CD4-positive, alpha-beta T cell treated with Interleukin-21 for 1 hour (primary cell): ENCODE data around the gene BTRC.

Source experiments
- DNase-seq: peaks from one replicate; pipeline ENCODE4 v3.0.0-alpha.2; 2020

The BTRC gene

DNA sequence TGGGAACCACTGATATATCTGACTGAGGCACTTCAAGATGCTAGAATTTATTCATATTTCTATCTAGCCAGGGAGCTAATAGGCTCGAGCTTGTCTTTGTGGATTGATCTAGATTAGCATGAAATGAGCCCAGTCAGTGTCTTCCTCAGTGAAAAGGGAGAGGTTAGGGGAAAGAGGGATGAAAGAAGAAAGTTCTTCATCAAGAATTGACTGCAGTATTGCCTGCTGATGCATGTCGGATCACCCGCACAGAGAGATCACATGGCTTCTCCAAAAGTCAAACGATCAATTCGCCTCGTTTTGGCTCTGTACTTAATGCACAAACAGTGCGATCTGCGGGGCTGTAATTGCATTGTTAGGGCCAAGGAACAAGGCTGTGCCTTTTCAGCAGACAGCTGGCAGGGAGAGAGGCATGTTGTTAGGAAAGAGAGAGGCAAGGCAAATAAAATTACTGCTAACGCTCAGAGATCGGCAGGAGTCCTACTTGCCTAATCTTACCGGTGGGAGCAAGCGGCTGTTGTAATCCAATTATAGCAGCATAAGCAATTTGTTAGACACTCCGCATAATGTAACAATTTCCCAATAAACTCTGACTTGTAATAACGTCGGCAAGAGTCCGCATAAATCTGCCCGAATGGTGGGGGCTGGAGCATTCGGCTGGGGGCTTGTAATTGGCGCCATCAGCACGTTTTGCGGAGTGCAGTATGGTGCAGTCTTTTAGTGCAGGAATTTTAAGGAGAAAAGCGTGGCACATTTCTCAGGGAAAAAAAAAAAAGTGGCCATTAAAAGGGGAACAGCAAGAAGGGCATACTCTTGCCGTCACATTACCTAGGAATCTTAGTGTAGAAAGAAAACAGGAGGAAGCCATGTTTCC lies 132.0 kb downstream of the BTRC start:
- DNase-seq = no peak

DNA sequence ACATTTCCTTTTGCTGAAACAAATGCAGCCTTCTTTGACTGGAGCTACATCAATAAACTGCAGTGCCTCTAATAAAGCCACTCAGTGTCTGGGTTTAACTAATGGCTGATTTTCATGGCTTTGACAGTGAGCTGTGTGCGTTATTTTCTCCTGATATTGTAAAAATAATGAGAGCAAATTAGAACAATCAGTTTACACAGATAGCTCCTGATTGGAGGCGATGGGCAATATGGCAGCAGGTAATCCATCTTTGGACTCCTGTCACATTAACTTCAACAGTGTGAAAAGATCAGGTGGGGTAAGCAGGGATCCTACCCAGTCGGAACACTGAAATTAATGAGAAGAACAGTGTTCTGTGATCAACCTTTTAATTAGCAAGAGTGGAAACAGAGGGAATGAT lies 133.4 kb downstream of the BTRC start:
- DNase-seq = no peak

DNA sequence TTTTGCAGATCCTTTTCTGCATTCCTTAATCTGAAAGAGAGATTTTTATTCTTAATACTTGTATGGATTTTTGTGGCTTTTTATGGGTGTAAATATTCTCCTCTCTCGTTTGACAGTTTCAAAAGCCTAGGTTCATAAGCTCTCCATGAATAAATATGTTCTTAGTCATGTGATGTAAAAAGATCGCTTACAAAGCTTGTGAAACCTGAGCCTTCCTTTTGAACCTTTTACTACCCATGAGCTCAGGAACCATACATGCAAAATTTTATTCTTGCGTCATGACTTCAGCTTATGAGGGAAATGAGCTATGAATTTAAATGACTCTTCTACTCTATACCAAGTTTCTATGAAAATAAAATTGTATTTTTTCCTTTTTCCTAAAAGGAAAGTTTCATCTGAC lies 135.4 kb downstream of the BTRC start:
- no peak for DNase-seq

DNA sequence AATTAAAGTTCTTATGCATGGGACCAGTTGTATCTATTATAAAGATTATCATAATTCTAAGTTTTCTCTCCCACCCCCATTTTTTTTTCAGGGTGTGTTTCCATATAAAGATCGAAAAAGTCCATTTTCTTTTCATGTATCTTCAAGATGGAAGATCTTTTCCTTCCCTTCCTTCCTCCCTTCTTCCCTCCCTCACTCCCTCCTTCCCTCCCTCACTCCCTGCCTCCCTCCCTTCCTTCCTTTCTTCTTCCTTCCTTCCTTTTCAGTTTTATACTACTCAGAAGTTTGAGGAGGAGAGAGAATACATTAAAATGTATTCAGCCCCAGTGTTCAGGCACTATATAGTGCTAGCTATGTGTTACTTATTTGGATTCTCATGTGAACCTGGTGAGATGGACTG lies 136.1 kb downstream of the BTRC start:
- no peak for DNase-seq

DNA sequence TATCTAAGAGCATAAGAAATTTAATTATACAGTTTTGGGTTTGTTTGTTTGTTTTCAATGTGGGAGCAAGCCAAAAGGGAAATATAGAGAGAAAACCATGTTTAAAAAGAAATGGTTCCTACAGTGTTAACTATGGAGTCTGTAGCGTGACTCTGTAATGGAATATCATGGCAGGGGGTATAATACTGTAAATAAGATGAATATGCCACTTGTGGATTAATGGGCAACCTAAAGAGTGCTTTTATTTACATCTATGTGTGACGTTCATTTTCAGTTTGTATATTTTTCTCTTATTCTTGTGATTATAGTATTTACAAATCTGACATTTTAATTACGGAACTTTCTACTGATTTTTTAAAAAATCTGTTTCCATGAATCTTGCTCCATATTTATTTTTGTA lies 138.2 kb downstream of the BTRC start:
- DNase-seq = no peak

DNA sequence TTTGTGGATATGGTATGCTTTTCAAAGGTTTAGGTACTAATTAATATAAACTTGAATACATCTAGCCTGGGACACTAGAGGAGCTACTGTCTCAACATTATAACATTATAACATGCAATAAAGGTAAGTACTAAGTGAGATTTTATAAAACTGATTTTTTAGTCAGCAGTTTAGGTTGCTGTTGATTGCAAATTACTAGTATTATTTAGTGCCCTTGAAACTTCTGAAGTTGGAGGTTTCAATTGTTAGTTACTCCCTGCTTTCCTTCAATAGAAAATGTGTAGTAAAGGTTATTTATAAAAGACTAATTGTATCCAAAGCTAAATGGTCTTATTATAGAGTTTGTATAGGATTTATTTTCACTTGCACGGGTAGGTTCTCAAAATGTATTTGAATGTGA lies 138.8 kb downstream of the BTRC start:
- no peak for DNase-seq

DNA sequence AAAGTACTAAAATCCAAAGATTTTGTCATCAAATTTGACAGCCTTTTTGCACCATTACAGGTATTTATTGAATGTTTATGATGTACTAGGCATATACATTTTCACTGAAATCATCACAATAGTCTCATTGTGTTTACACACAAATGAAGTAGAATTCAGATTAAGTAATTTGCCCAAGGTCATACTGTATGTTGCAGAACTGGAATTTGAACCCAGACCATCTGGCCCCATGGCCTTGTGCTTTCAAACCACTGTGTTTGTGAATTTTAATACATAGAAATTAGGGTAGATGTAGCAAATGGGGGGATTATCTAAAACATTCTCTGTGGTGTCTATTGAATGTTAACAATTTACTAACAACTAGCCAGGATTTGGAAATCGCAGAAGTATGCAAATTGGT lies 139.3 kb downstream of the BTRC start:
- no peak for DNase-seq

DNA sequence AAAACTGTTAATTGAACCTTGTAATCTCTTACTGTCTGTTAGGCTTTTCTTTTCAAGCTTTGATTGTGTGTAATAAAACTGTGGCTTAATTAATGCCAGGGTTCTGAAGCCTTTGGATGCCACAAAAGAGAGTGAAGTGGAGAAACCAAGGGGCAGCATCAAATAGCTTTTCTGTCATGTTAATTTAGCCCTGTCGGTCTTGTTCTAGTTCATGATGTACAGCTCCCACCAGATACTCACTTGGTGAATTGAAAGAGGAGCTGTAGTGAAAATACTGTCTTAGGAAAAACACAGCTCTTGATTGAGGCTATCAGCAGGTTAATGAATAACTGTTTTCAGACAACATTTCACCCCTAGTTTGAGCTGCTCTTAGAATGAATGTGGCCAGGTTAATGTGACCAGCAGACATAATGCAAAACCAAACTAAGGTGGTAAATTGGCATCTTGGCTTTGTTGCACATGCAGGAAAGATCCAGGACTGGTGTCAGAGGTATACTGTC lies 139.9 kb downstream of the BTRC start:
- no peak for DNase-seq

DNA sequence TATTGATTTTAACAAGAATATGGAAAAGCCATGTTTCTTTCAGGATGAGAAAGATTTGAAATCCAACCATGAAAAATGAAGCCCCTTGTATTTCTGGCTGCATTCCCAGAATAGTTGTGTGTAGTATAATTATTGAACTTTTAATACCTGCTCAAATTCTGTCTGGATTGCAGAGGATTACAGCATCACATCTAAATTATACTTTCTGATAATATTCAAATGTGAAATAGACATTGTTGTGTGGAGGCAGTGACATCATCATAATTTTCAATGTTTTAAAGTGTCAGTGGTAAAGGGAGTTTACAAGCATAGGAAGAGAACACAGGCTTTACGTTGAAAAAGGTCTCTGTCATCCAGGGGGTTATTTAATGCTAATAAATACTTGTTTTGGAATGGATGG lies 140.7 kb downstream of the BTRC start:
- no peak for DNase-seq

DNA sequence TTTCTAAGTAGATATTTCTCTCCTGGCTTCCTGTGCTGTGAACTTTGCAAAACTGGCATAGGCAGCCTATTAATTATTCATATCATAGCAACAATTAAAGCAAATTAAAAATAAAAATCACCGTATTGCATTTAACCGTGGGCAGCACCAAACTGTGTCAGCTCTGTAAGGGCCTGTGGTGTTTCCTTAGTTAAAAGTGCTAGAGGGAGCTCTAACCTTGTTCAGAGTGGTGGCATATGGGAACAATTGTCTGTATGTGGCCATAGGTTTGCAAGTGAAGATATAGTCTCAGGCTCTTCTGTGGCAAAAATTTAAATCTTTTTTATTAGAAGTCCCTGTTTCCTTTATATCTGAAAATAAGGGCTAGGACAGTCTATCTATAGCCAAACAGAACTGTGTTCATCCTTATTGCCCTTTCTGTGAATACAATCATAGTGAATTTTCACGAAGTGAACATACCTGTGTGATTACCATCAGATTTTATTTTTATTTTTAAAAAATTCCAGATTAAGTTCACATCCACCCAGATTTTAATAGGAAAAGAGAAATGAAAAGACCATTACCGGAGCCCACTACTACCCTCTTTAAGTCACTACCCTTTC lies 141.5 kb downstream of the BTRC start:
- no peak for DNase-seq

DNA sequence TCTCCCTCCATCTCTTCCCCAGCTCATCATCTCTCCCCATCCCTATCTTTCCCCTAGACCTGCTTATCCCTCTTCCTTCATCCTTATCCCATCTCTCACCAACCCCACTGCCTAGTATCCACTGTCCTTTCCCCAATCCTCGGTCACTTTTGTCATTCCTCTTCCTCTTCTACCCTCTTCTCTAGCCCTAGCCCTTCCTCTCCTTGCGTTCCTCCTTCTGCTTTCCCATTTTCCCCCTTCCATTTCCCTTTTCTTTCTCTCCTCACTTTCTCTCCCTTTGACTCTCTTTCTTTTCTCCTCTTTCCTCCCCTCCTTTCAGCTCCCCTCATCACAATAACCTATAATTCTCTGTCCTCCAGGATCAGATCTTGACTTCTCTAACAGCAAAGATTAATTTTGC lies 150.5 kb downstream of the BTRC start:
- no peak for DNase-seq

DNA sequence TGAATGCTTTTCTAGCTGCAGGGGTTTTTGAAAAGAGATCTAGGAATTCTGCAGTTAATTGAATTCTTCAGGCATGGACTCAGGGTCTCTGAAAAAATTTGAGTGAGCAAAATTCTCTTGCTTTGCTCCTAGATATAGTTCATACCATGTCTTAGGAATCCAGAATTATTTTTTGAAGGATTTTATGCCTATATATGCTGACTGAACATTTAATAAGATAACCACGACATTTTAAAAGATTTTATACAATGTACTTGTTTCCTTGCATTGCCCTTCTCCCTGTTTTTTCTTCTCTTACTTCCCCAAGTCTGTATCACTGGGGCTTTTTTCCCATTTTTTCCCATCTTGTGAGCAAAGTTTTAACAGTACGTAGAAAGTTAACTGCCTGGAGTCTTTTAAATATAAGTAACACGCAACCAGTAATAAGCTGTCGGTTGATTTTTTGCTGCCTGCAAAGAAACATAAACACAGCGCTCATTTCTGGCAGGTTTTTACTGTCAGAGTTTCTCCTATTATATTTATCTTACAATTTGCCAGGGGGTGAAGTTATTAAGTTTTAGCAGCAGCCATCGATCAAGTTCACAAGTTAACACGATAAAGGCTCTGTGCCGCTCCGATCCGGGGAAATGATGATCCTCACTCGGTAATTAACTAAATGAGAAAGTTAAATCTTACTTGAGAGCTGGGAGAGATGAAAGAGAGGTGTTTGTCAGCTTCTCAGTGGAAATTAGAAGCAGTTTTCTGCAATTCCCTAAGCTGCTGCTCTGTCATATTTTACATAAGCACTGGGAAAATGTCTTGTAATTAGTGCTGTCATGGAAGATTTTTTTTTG lies 153.1 kb downstream of the BTRC start:
- no peak for DNase-seq

DNA sequence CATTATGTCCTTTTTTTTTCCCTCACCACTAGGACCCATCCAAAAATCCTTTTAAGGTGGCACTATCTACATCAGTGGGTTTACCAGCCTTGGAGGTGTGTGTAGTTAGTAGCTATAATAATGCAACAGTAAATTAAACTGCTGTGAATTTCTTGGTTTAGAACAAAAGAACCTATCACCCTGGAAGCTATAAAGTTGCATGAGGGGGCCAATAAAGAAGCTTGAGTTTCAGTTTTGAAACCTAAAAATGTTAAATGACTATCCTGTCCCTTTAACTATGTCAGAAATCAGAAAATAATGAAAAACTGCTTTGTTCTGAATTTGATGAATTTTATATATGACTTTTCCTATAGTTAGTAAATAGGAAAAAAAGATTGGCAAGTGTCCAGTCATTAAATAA lies 153.9 kb downstream of the BTRC start:
- no peak for DNase-seq

DNA sequence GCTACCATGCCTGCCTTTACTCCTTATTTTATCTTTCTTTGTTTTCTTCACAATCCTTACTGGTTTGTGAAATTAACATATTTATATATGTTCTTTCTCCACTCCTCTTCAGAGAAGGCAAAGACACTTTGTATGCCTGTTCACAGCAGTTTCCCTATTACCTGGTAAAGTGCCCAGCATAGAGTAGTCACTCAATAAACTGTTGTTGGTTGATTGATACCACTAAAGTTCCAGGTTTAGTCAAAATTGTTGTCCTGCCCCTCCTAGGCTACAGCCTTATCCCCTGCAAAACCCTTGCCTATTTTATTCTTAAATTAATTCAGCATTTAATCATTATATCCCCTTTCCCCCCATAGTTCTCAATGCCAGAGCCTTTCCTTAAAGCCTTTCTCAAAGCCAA lies 158.0 kb downstream of the BTRC start:
- no peak for DNase-seq

DNA sequence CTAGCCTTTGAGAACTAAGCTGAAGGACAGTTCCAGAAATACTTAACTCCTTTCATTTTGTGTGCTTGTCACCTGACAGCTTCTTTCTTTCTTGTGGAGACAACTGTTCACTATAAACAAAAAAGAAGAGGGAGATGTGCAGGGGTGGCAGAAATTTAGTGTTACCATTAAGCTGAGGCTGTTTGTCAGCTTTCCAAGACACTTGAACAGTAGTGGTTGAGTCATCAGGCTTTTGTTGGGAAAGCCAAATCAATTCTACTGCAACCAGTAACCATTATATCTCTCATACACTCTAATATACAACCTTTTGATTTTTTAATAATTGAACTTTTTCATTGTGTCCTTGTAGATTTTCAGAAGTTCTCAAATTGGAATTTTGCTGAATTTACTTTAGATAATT lies 158.8 kb downstream of the BTRC start:
- DNase-seq = no peak

DNA sequence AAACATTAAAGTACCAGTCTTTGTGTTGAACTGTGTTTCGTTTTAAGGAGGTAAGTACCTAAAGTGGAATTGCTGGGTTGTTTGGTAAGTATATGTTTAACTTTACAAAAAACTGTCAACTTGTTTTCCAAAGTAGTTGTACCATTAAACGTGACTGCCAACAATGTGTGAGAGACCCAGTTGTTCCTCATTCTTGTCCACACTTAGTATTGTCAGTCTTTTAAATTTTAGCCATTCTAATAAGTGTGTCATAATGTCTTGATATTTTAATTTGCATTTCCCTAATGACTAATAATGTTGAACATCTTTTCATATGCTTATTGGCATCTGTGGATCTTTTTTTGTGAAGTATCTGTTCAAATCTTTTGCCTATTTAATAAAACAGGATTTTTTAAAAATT lies 159.8 kb downstream of the BTRC start:
- DNase-seq = no peak

DNA sequence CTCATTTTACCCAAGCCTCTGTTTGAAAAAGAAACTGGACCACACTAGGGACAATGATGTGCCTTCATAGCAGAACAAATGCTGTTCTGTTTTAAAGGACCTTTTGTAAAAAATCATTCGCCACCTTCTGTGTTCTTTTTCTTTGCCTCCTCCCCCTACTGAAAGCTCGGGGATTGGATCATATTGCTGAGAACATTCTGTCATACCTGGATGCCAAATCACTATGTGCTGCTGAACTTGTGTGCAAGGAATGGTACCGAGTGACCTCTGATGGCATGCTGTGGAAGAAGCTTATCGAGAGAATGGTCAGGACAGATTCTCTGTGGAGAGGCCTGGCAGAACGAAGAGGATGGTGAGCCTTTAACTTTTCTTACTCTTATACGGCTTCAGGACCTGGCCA lies 171.9 kb downstream of the BTRC start:
- no peak for DNase-seq

DNA sequence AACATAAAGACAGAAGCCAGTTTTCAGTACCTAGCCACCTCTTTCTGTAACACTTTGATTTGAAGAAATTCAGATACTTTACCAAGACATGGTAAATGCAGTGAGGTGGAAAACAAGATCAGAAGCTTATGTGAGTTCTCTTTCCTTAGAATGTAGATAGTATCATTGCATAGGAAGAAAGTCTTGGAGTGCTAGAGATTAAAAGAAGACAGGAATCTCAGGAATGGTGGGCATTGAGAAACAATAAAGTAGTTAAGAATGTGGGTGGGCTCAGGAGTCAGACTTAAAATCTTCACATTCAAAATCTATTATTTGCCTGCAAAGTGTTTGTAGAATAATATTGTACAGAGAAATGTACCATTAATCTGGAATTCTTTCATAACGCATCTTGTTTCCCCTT lies 175.2 kb downstream of the BTRC start:
- DNase-seq = no peak

DNA sequence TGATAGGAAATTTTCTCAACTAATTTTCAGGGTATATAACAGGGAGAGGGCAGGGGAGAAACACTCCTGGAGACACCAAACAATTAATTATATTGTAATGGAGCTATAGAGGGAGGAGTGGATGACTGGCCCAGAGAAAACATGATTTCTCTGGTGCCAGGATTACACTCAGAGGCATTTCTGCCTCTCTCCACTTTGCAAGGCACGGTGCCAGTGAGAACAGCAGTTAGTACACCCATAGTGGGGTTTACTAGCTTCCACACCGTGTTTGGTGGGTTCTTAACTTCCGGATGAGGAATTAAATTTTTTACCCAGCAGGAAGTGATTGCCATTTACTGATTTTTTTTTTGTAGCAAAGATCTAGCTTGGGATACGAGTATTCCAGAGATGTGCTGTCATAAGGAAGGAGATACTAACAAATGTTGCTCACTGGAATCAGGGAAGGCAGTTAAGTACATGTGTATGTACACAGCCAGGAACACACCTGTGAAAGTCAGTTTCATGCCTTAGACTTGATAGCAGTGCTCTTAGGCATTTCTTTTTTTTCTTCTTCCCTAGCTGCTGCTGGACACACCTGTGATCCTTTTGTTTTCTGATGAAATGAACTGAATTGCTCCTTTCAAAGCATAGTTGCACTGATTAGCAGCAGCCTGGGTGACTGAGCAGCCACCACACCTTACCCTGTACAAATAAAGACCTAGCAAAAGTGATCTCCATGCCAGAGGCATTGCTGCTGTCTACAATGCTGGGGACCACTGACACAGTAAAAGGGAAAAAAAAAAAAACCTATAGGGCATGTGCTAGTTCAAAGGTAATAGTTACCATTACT lies 176.0 kb downstream of the BTRC start:
- DNase-seq = no peak

DNA sequence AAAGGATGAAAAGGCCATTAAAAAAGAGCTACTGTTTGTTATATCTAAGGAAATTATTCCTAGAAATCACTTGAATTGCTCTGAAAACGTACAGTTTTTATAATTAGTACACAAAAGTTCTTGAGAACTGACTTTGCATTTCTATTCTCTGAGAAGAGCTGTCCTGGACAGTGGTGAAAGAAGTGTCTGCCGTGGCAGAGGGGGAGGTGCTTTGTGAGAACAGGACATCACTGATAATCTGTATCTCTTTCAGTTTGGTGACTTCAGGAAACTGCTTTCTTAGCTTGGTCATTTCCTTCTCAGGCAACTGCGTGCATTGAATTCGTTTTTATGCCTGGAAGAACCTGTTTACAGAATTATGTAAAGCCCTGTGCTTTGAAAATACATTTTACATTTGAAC lies 182.0 kb downstream of the BTRC start:
- DNase-seq = no peak

DNA sequence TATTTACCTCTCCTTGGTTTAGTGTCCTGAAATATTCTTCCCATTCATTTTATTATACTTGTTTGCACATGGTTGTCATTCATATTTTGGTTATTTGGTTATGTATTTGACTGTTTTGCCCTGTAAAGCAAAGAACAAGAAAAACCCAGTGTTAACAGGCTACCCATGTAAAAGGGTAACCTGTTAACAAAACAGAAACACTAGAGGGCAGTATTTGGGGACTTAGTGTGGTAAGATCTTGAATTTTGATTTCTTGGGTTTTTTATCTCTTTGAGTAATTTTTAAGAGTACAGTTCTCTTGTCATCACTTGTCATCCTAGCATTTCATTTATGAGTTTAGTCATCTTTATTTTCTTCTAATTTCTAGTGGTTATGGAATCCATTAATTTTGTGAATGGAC lies 182.8 kb downstream of the BTRC start:
- peak; percentile 41 for DNase-seq

DNA sequence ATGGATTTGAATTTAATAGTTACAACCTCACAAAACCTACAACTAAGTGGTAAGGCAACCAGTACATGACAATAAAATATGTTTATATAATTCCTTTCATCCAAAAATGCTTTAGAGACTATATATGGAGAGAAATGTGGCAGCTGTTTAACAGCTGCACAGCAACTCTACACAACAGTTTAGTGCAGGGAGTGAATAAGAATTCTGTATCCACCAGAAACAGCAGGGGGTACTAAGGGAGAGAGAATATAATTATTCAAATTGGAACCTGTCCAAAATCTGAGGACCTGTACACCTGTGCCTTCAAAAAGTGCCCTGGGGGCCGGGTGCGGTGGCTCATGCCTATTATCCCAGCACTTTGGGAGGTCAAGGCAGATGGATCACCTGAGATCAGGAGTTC lies 184.5 kb downstream of the BTRC start:
- no peak for DNase-seq

DNA sequence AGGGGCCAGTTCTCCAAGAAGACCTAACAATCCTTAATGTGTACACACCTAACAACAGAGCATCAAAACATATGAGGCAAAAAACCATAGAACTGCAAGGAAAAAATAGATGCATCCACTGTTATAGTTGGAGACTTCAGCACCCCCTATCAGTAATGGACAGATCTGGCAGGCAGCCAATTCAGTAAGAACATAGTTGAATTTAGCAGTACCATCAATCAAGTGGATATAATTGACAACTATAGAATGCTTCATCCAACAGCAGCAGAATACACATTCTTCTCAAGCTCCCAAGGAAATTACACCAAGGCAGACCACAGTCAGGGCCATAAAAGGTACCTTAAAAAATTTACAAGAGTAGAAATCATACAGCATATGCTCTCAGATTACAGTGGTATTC lies 191.9 kb downstream of the BTRC start:
- DNase-seq = no peak
